GM18511 (cell line): Measurements from ENCODE around the gene STAT5A.
"Not testable (repeated sequence)": the region's sequence is repeated elsewhere in the genome, so short reads cannot be mapped to it uniquely, and the experiment has no call there.

Source experiments
- ATAC-seq: cut with Tn5 transposase; IDR thresholded peaks from one replicate; pipeline ENCODE4 v1.9.1; 2021; ENCODE audit warnings: mild to moderate bottlenecking, moderate library complexity; ENCODE audit not compliant: unreplicated experiment

The STAT5A gene

GRCh38 chr17:42359133-42359532, 70.8 kb downstream of the STAT5A start:
- no peak for ATAC-seq

- ATAC-seq, result not testable (repeated sequence)
Observed at GRCh38 chr17:42360388-42360787, 72.1 kb downstream of the STAT5A start.
